ENCODE results near the gene PDCD2L.
"Not testable (repeated sequence)": the region's sequence is repeated elsewhere in the genome, so short reads cannot be mapped to it uniquely, and the experiment has no call there.

PDCD2L gene

GRCh38 chr19:34469026-34469425, 64.8 kb downstream of the PDCD2L start:
- not testable (repeated sequence) for DNase-seq (ENCODE audit: low read depth in 3 of 3)

GRCh38 chr19:34471906-34472700, 67.9 kb downstream of the PDCD2L start:
- DNase-seq (ENCODE audit: low read depth in 3 of 3), result no peak

- no peak for DNase-seq (ENCODE audit: low read depth in 3 of 3)
Observed at GRCh38 chr19:34474233-34474989, 70.2 kb downstream of the PDCD2L start.

GRCh38 chr19:34475026-34475974, 71.1 kb downstream of the PDCD2L start:
- DNase-seq (ENCODE audit: low read depth in 3 of 3), result peak in 1 of 3 donors; percentile 13
